Duodenal mucosa (tissue), 2 donors: Measurements from ENCODE around the gene XNDC1N.

ENCODE experiments used
- H3K27ac ChIP-seq: one replicate; pipeline ENCODE4 v1.7.0; 2013; ENCODE audit warnings: low read depth, low read length
- H3K27me3 ChIP-seq, 2 donors: one replicate each; pipeline ENCODE4 v1.7.0; 2013; ENCODE audit warnings: low read length in 2 of 2, control low read depth in 1 of 2; ENCODE audit not compliant: insufficient read depth in 2 of 2, control insufficient read depth in 1 of 2
- H3K36me3 ChIP-seq, 2 donors: one replicate each; pipeline ENCODE4 v1.7.0; 2013; ENCODE audit warnings: low read length in 2 of 2, control low read depth in 1 of 2; ENCODE audit not compliant: insufficient read depth in 2 of 2, control insufficient read depth in 1 of 2
- H3K4me1 ChIP-seq, 2 donors: one replicate each; pipeline ENCODE4 v1.7.0; 2013; ENCODE audit warnings: low read length in 2 of 2, control low read depth in 1 of 2; ENCODE audit not compliant: insufficient read depth in 2 of 2, control insufficient read depth in 1 of 2
- H3K4me3 ChIP-seq, 2 donors: one replicate each; pipeline ENCODE4 v1.7.0; 2013; ENCODE audit warnings: low read length in 2 of 2, low read depth in 1 of 2
- H3K9ac ChIP-seq, 2 donors: one replicate each; pipeline ENCODE4 v1.7.0; 2013; ENCODE audit warnings: low read length in 2 of 2, low read depth in 1 of 2
- H3K9me3 ChIP-seq, 2 donors: one replicate each; pipeline ENCODE4 v1.7.0; 2013; ENCODE audit warnings: low read length in 2 of 2, control low read depth in 1 of 2; ENCODE audit not compliant: control insufficient read depth in 1 of 2

XNDC1N gene

GRCh38 chr11:71951741-71952310 lies 23.4 kb upstream of the XNDC1N start:
- H3K4me3 ChIP-seq, result no peak overlapping the region
- H3K27me3 ChIP-seq, result no peaks in the 10 kb centered on the region
- H3K27ac ChIP-seq, result no peak overlapping the region
- no peak overlapping the region for H3K9ac ChIP-seq
- H3K36me3 ChIP-seq, result no peaks in the 10 kb centered on the region
- peaks cover 28 to 31% of the 10 kb centered on the region in 2 donors for H3K4me1 ChIP-seq
- H3K9me3 ChIP-seq, result no peaks in the 10 kb centered on the region

- H3K4me1 ChIP-seq, result peaks cover 24 to 28% of the 10 kb centered on the region in 2 donors
- H3K9ac ChIP-seq, result no peak overlapping the region
- H3K9me3 ChIP-seq, result no peaks in the 10 kb centered on the region
- H3K27ac ChIP-seq, result peak overlapping the region; percentile 32
- no peaks in the 10 kb centered on the region for H3K27me3 ChIP-seq
- H3K36me3 ChIP-seq, result no peaks in the 10 kb centered on the region
- H3K4me3 ChIP-seq, result peak overlapping the region in 1 of 2 donors; percentile 10
Measured at GRCh38 chr11:71949034-71949433, 20.6 kb upstream of the XNDC1N start.

GRCh38 chr11:71948314-71949027 lies 20.1 kb upstream of the XNDC1N start:
- Histone ChIP-seq H3K9me3 (no peaks in the 10 kb centered on the region), H3K27ac (no peak overlapping the region), H3K36me3 (no peaks in the 10 kb centered on the region), H3K4me1 (peaks cover 22% of the 10 kb centered on the region in 2 donors), H3K9ac (no peak overlapping the region), H3K27me3 (no peaks in the 10 kb centered on the region), H3K4me3 (no peak overlapping the region)

- Histone ChIP-seq H3K36me3 (no peaks in the 10 kb centered on the region), H3K9ac (no peak overlapping the region), H3K27me3 (no peaks in the 10 kb centered on the region), H3K4me1 (peaks cover 20 to 22% of the 10 kb centered on the region in 2 donors), H3K9me3 (no peaks in the 10 kb centered on the region), H3K27ac (no peak overlapping the region), H3K4me3 (no peak overlapping the region)
Measured at GRCh38 chr11:71947498-71947897, 19.1 kb upstream of the XNDC1N start.

DNA sequence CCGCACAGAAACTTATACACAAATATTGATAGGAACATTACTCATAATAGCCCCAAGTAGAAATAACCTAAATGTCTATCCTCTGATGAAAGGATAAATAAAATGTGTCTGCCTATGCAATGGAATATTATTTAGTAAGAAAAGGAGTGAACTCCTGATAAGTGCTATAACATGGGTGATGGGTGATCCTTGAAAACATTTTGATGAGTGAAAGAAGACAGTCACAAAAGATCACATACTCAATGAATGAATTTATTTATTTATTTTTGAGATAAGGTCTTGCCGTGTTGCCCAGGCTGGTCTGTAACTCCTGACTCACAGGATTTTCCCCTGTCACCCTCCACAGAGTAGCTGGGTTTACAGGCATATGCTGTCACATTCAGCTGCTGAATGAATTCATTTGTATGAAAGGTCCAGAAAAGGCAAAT lies 17.8 kb upstream of the XNDC1N start:
- Histone ChIP-seq H3K4me3 (no peak overlapping the region), H3K4me1 (peaks cover 21 to 22% of the 10 kb centered on the region in 2 donors), H3K9me3 (no peaks in the 10 kb centered on the region), H3K9ac (no peak overlapping the region), H3K27ac (no peak overlapping the region), H3K27me3 (no peaks in the 10 kb centered on the region), H3K36me3 (no peaks in the 10 kb centered on the region)

DNA sequence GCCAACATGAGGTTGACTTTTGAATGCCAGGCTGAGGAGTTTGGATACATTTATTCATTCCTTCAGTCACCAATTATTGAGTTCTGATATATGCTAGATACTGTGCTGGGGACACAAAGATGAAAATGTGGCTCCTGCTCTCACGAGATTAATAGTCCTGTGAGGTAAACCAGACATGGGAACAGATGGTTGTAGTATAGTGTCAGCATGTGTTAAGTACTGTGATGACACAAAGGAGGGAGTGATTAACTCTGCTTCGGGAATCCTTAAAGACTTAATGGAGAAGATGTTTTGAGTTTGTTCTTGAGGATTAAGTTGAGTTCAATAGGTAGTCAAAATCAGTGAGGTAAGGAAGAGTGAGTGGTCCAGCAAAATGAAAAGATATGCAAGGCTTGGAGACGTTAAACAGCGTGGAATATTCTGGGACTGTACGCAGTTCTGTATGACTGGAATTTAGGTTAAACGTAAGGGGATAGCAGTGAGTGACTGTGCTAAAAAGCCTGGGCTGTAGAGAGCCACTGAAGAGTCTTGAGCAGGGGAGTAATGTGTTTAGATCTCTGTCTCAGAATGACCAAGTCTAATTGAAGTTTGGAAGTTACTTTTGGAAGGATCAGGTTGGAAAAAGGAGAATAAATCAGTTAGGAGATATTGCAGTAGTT lies 12.3 kb upstream of the XNDC1N start:
- Histone ChIP-seq H3K27me3 (no peaks in the 10 kb centered on the region), H3K9ac (no peak overlapping the region), H3K27ac (no peak overlapping the region), H3K4me3 (no peak overlapping the region), H3K36me3 (peaks cover 0 to 11% of the 10 kb centered on the region in 2 donors), H3K4me1 (peaks cover 0 to 9% of the 10 kb centered on the region in 2 donors), H3K9me3 (no peaks in the 10 kb centered on the region)

GRCh38 chr11:71937826-71938225 lies 9.4 kb upstream of the XNDC1N start:
- H3K9me3 ChIP-seq, result no peaks in the 10 kb centered on the region
- H3K27ac ChIP-seq, result no peak overlapping the region
- no peak overlapping the region for H3K4me3 ChIP-seq
- H3K4me1 ChIP-seq, result peaks cover 19 to 28% of the 10 kb centered on the region in 2 donors
- H3K36me3 ChIP-seq, result peaks cover 0 to 11% of the 10 kb centered on the region in 2 donors
- no peaks in the 10 kb centered on the region for H3K27me3 ChIP-seq
- no peak overlapping the region for H3K9ac ChIP-seq

GRCh38 chr11:71936825-71937224 lies 8.4 kb upstream of the XNDC1N start:
- Histone ChIP-seq H3K27me3 (no peaks in the 10 kb centered on the region), H3K27ac (no peak overlapping the region), H3K4me3 (no peak overlapping the region), H3K9ac (no peak overlapping the region), H3K4me1 (peaks cover 20 to 37% of the 10 kb centered on the region in 2 donors), H3K36me3 (peaks cover 0 to 11% of the 10 kb centered on the region in 2 donors), H3K9me3 (no peaks in the 10 kb centered on the region)

DNA sequence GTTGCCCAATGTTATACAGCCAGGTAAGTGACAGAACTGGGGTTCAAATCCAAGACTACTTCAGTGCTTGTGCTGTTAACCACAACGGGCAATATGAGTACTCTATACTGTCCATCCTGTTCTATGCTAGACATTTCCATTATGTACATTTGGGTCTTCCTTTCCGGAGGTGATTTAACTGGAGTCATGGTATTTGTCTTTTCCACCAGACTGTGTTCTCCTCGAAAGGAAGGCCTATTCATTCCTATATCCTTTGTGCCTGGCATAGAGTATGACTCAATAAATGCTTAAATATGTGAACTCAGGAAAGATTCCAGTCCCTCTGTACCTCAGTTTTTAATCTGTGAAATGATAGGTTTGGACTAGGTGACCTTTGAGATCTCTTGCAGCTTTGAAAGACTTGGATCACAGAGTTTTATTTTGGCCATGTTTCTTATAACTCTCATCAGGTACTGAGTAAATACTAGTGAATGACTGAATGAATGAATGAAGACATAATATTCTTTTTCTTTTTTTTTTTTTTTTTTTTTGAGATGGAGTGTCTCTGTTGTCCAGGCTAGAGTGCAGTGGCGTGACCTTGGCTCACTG lies 7.0 kb upstream of the XNDC1N start:
- Histone ChIP-seq H3K36me3 (peaks cover 0 to 11% of the 10 kb centered on the region in 2 donors), H3K27me3 (no peaks in the 10 kb centered on the region), H3K9me3 (no peaks in the 10 kb centered on the region), H3K4me3 (no peak overlapping the region), H3K9ac (no peak overlapping the region), H3K27ac (no peak overlapping the region), H3K4me1 (peaks cover 20 to 45% of the 10 kb centered on the region in 2 donors)

- Histone ChIP-seq H3K4me3 (peak overlapping the region in 1 of 2 donors; percentile 12), H3K9ac (no peak overlapping the region), H3K27ac (no peak overlapping the region), H3K9me3 (no peaks in the 10 kb centered on the region), H3K36me3 (peaks cover 0 to 11% of the 10 kb centered on the region in 2 donors), H3K27me3 (no peaks in the 10 kb centered on the region), H3K4me1 (peaks cover 32 to 57% of the 10 kb centered on the region in 2 donors)
Measured at GRCh38 chr11:71934213-71934612, 5.8 kb upstream of the XNDC1N start.
